ENCODE data around the gene NFIC.

DNA sequence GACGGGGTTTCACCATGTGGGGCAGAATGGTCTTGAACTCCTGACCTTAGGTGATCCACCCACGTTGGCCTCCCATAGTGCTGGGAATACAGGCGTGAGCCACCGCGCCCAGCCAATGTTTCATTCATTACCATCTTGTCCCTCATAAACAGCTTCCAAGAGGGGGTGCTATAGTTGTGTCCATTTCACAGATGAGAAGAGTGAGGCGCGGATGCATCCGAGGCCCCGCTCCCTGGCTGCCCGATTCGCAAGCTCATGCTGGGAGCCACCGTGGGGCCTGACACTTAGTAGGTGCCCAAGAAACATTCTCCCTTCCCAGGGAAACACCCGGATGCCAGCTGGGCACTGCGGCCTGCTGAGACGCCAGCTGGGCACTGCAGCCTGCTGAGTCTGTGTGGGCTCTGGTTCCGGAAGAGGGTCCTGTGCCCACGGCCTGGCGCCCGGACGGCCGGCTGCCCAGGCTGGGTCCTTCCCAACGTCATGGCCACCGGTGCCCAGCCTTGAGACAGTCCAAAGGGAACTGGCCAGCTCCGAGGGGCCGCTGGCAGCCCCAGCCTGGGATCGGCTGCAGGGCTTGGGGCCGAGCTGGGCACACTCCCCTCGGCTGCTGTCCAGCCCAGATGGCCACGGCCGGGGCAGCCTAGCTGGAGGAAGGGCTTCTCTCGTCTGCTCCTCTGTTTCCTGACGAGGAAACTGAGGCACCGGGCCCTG lies 54.7 kb downstream of the NFIC start:
- TF ChIP-seq POLR2A (IDR thresholded peaks at IDR 0.05; ENCODE audit: low read depth, low read length) (no peak), POLR2AphosphoS5 (IDR thresholded peaks at IDR 0.05; ENCODE audit: low read depth, low read length) (no peak), TAF1 (IDR thresholded peaks at IDR 0.05; ENCODE audit: low read depth, low read length) (no peak), PAX5 (IDR thresholded peaks at IDR 0.05; ENCODE audit: insufficient read depth, low read length, severe bottlenecking) (no peak), SPI1 (IDR thresholded peaks at IDR 0.05; ENCODE audit: low read depth, low read length) (no peak)

All from GM12891 (cell line).